Upper lobe of left lung (tissue), 6 donors: ENCODE results near the gene LOXL4. TPM values are rescaled to one million over a fixed set of nuclear protein-coding genes. Genes with fewer than 3 reads are reported as not detected.

Experiments used
- ATAC-seq, 2 donors: fragments of 200-7000 bp; cut with Tn5 transposase; one replicate each; pipeline ENCODE4 v1.9.1; 2022; ENCODE audit warnings: mild to moderate bottlenecking in 2 of 2, moderate library complexity in 2 of 2; ENCODE audit not compliant: low FRiP score in 2 of 2
- DNase-seq, 2 donors: peaks; one replicate each; pipeline ENCODE4 v3.0.0-alpha.2; 2019 to 2020
- H3K27ac ChIP-seq, 4 donors: fragments of 200-600 bp; sonication (generic); one replicate each; pipeline ENCODE4 v1.5.1; 2016 to 2019
- H3K27me3 ChIP-seq, 4 donors: fragments of 200-600 bp; sonication (generic); one replicate each; pipeline ENCODE4 v1.5.1; 2017 to 2019
- H3K36me3 ChIP-seq, 4 donors: fragments of 200-600 bp; sonication (generic); one replicate each; pipeline ENCODE4 v1.5.1; 2016 to 2019
- H3K4me1 ChIP-seq, 4 donors: fragments of 200-600 bp; sonication (generic); one replicate each; pipeline ENCODE4 v1.5.1; 2018 to 2019
- H3K4me3 ChIP-seq, 4 donors: fragments of 200-600 bp; sonication (generic); one replicate each; pipeline ENCODE4 v1.5.1; 2017 to 2019; ENCODE audit warnings: mild to moderate bottlenecking in 2 of 4, moderate library complexity in 1 of 4
- H3K9me3 ChIP-seq, 4 donors: fragments of 200-600 bp; sonication (generic); one replicate each; pipeline ENCODE4 v1.5.1; 2018 to 2019
- EP300 ChIP-seq, 4 donors: sonication (generic); formaldehyde crosslinking; IDR thresholded peaks; one replicate each; pipeline ENCODE4 v1.5.1; 2017; ENCODE audit warnings: antibody characterized with exemption in 4 of 4, control low read depth in 2 of 4
- POLR2A ChIP-seq, 4 donors: fragments of 450-650 bp; IDR thresholded peaks; one replicate each; pipeline ENCODE4 v1.5.1; 2016 to 2017; ENCODE audit warnings: antibody characterized with exemption in 4 of 4, mild to moderate bottlenecking in 2 of 4
- POLR2AphosphoS5 ChIP-seq, 2 donors: sonication (generic); formaldehyde crosslinking; IDR thresholded peaks; one replicate each; pipeline ENCODE4 v1.5.1; 2017; ENCODE audit warnings: antibody characterized with exemption in 2 of 2
- WGBS, 2 donors: methylation state at CpG; one replicate each; pipeline ENCODE4 v1.1.5; 2017 to 2018; 5-methylcytosine and 5-hydroxymethylcytosine counted together
- total RNA-seq, 6 donors: library from RNA; depleted of rRNA in 4 of 6; stranded (reverse); fragments of >200 nt in 4 of 6; gene quantifications; one replicate each; pipeline versions ENCODE4 v1.1.0 to v1.2.1, GENCODE V29; 2016 to 2021
- TF ChIP-seq, protein P1 (sequence below), 6 experiments: fragments of 450-650 bp in 4 of 6; fragments of 200-600 bp in 2 of 6; sonication (generic) in 2 of 6; IDR thresholded peaks; one replicate each; pipeline ENCODE4 v1.5.1; 2016 to 2019; ENCODE audit warnings: antibody characterized with exemption in 6 of 6
- donor health status: DM: no; HTN: no; CAD: no; lungs with moderate emphysema.
- donor health status: DM: no; HTN: yes; CAD: no; lungs with severe emphysema.

Gene LOXL4
- total RNA-seq, 6 donors from 2014 or later: 3.9 to 6.8 (median 5.2) TPM

GRCh38 chr10:98252464-98252863, 15.5 kb downstream of the LOXL4 start:
- TF ChIP-seq POLR2A (IDR thresholded peaks at IDR 0.05): no peak
- no peak for TF ChIP-seq POLR2AphosphoS5 (IDR thresholded peaks at IDR 0.05)
- TF ChIP-seq EP300 (IDR thresholded peaks at IDR 0.05): no peak
- TF ChIP-seq, protein P1, sequence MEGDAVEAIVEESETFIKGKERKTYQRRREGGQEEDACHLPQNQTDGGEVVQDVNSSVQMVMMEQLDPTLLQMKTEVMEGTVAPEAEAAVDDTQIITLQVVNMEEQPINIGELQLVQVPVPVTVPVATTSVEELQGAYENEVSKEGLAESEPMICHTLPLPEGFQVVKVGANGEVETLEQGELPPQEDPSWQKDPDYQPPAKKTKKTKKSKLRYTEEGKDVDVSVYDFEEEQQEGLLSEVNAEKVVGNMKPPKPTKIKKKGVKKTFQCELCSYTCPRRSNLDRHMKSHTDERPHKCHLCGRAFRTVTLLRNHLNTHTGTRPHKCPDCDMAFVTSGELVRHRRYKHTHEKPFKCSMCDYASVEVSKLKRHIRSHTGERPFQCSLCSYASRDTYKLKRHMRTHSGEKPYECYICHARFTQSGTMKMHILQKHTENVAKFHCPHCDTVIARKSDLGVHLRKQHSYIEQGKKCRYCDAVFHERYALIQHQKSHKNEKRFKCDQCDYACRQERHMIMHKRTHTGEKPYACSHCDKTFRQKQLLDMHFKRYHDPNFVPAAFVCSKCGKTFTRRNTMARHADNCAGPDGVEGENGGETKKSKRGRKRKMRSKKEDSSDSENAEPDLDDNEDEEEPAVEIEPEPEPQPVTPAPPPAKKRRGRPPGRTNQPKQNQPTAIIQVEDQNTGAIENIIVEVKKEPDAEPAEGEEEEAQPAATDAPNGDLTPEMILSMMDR (IDR thresholded peaks at IDR 0.05): no peak
- Histone ChIP-seq H3K9me3 (no peaks in the 10 kb centered on the region), H3K27me3 (no peaks in the 10 kb centered on the region), H3K27ac (no peak overlapping the region), H3K4me1 (peaks cover 0 to under 1% (median 0%) of the 10 kb centered on the region in 4 donors), H3K4me3 (no peak overlapping the region), H3K36me3 (peaks cover 0 to 34% (median 22%) of the 10 kb centered on the region in 4 donors)
- DNase-seq (no peak), ATAC-seq (no peak)
- WGBS, 2 donors: 92 to 97% methylated on average over 4 to 7 of the region's 7 CpGs

DNA sequence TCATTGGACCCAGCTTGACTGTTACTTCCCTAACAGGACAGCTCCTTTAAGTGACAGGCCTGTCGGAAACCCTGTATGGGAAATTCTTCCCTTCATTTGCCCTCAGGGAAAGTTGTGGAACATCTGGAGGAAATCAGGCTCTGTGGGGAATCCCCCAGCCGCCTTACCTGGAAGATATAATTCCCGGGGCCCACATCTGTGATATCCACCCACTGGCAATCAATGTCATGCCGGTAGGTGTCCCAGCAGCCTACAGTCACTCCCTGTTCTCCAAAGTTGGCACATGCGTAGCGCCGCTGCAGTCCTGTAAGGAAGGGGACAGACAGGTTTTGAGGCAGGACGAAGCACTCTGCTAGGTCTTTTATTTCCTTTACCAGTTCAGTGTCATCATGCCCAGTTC, 16.6 kb downstream of the LOXL4 start:
- H3K9me3 ChIP-seq: no peaks in the 10 kb centered on the region
- WGBS, 2 donors: 83 to 93% methylated on average over 8 of the region's 8 CpGs

GRCh38 chr10:98249134-98249533, 18.9 kb downstream of the LOXL4 start:
- no peaks in the 10 kb centered on the region for H3K27me3 ChIP-seq

More for the DNA sequence above, 16.6 kb downstream of the LOXL4 start:
- Histone ChIP-seq H3K27ac (no peak overlapping the region), H3K4me3 (no peak overlapping the region), H3K4me1 (peaks cover 0 to 11% (median 4%) of the 10 kb centered on the region in 4 donors), H3K27me3 (no peaks in the 10 kb centered on the region), H3K36me3 (peaks cover 0 to 43% (median 20%) of the 10 kb centered on the region in 4 donors)
- DNase-seq: no peak
- no peak for ATAC-seq
- TF ChIP-seq, protein P1 (IDR thresholded peaks at IDR 0.05): no peak
- TF ChIP-seq POLR2AphosphoS5 (IDR thresholded peaks at IDR 0.05) (no peak), EP300 (IDR thresholded peaks at IDR 0.05) (no peak), POLR2A (IDR thresholded peaks at IDR 0.05) (no peak)

GRCh38 chr10:98248018-98248417, 20.0 kb downstream of the LOXL4 start:
- Histone ChIP-seq H3K4me3 (no peak overlapping the region), H3K36me3 (peaks cover 0 to 71% (median 32%) of the 10 kb centered on the region in 4 donors), H3K27me3 (no peaks in the 10 kb centered on the region), H3K4me1 (peaks cover 0 to 12% (median 4%) of the 10 kb centered on the region in 4 donors), H3K9me3 (no peaks in the 10 kb centered on the region), H3K27ac (no peak overlapping the region)
- DNase-seq (no peak), ATAC-seq (no peak)
- 94 to 98% methylated on average over 3 to 4 of the region's 4 CpGs for WGBS, 2 donors
- TF ChIP-seq EP300 (IDR thresholded peaks at IDR 0.05): no peak
- TF ChIP-seq, protein P1 (IDR thresholded peaks at IDR 0.05): no peak
- no peak for TF ChIP-seq POLR2A (IDR thresholded peaks at IDR 0.05)
- TF ChIP-seq POLR2AphosphoS5 (IDR thresholded peaks at IDR 0.05): no peak

More at GRCh38 chr10:98249134-98249533, 18.9 kb downstream of the LOXL4 start:
- no peak for DNase-seq
- ATAC-seq: no peak
- H3K27ac ChIP-seq: no peak overlapping the region
- 78 to 82% methylated on average over 3 of the region's 3 CpGs for WGBS, 2 donors
- no peak overlapping the region for H3K4me3 ChIP-seq
- H3K36me3 ChIP-seq: peaks cover 0 to 65% (median 29%) of the 10 kb centered on the region in 4 donors
- no peak for TF ChIP-seq POLR2A (IDR thresholded peaks at IDR 0.05)
- TF ChIP-seq, protein P1 (IDR thresholded peaks at IDR 0.05): no peak
- no peak for TF ChIP-seq POLR2AphosphoS5 (IDR thresholded peaks at IDR 0.05)
- no peak for TF ChIP-seq EP300 (IDR thresholded peaks at IDR 0.05)
- no peaks in the 10 kb centered on the region for H3K9me3 ChIP-seq
- H3K4me1 ChIP-seq: peaks cover 0 to 12% (median 4%) of the 10 kb centered on the region in 4 donors
